Upper lobe of left lung (tissue), 6 donors: Measurements from ENCODE around the gene MEF2A. TPM values are rescaled to one million over a fixed set of nuclear protein-coding genes. Genes with fewer than 3 reads are reported as not detected.

Experiments used
- ATAC-seq, 2 donors: fragments of 200-7000 bp; cut with Tn5 transposase; one replicate each; pipeline ENCODE4 v1.9.1; 2022; ENCODE audit warnings: mild to moderate bottlenecking in 2 of 2, moderate library complexity in 2 of 2; ENCODE audit not compliant: low FRiP score in 2 of 2
- DNase-seq, 2 donors: peaks; one replicate each; pipeline ENCODE4 v3.0.0-alpha.2; 2019 to 2020
- H3K27ac ChIP-seq, 4 donors: fragments of 200-600 bp; sonication (generic); one replicate each; pipeline ENCODE4 v1.5.1; 2016 to 2019
- H3K27me3 ChIP-seq, 4 donors: fragments of 200-600 bp; sonication (generic); one replicate each; pipeline ENCODE4 v1.5.1; 2017 to 2019
- H3K36me3 ChIP-seq, 4 donors: fragments of 200-600 bp; sonication (generic); one replicate each; pipeline ENCODE4 v1.5.1; 2016 to 2019
- H3K4me1 ChIP-seq, 4 donors: fragments of 200-600 bp; sonication (generic); one replicate each; pipeline ENCODE4 v1.5.1; 2018 to 2019
- H3K4me3 ChIP-seq, 4 donors: fragments of 200-600 bp; sonication (generic); one replicate each; pipeline ENCODE4 v1.5.1; 2017 to 2019; ENCODE audit warnings: mild to moderate bottlenecking in 2 of 4, moderate library complexity in 1 of 4
- H3K9me3 ChIP-seq, 4 donors: fragments of 200-600 bp; sonication (generic); one replicate each; pipeline ENCODE4 v1.5.1; 2018 to 2019
- CTCF ChIP-seq, 6 experiments: fragments of 450-650 bp in 4 of 6; fragments of 200-600 bp in 2 of 6; sonication (generic) in 2 of 6; IDR thresholded peaks; one replicate each; pipeline ENCODE4 v1.5.1; 2016 to 2019; ENCODE audit warnings: antibody characterized with exemption in 6 of 6
- EP300 ChIP-seq, 4 donors: sonication (generic); formaldehyde crosslinking; IDR thresholded peaks; one replicate each; pipeline ENCODE4 v1.5.1; 2017; ENCODE audit warnings: antibody characterized with exemption in 4 of 4, control low read depth in 2 of 4
- POLR2A ChIP-seq, 4 donors: fragments of 450-650 bp; IDR thresholded peaks; one replicate each; pipeline ENCODE4 v1.5.1; 2016 to 2017; ENCODE audit warnings: antibody characterized with exemption in 4 of 4, mild to moderate bottlenecking in 2 of 4
- POLR2AphosphoS5 ChIP-seq, 2 donors: sonication (generic); formaldehyde crosslinking; IDR thresholded peaks; one replicate each; pipeline ENCODE4 v1.5.1; 2017; ENCODE audit warnings: antibody characterized with exemption in 2 of 2
- WGBS, 2 donors: methylation state at CpG; one replicate each; pipeline ENCODE4 v1.1.5; 2017 to 2018; 5-methylcytosine and 5-hydroxymethylcytosine counted together
- total RNA-seq, 6 donors: library from RNA; depleted of rRNA in 4 of 6; stranded (reverse); fragments of >200 nt in 4 of 6; gene quantifications; one replicate each; pipeline versions ENCODE4 v1.1.0 to v1.2.1, GENCODE V29; 2016 to 2021
- donor health status: DM: no; HTN: no; CAD: no; lungs with moderate emphysema.
- donor health status: DM: no; HTN: yes; CAD: no; lungs with severe emphysema.

The MEF2A gene
- total RNA-seq, 6 donors from 2014 or later: 54.9 to 89.1 (median 75.2) TPM

- ATAC-seq: no peak
- DNase-seq: no peak
- peaks cover 37 to 44% (median 39%) of the 10 kb centered on the region in 4 donors for H3K4me1 ChIP-seq
Measured at GRCh38 chr15:99628374-99629001, 62.7 kb downstream of the MEF2A start.

GRCh38 chr15:99630607-99631131, 64.9 kb downstream of the MEF2A start:
- Histone ChIP-seq H3K9me3 (peaks cover 0 to 2% (median 0%) of the 10 kb centered on the region in 4 donors), H3K4me3 (no peak overlapping the region), H3K27me3 (no peaks in the 10 kb centered on the region), H3K36me3 (no peaks in the 10 kb centered on the region), H3K27ac (peak overlapping the region; percentile 63 to 78 (median 74)), H3K4me1 (peaks cover 37 to 54% (median 45%) of the 10 kb centered on the region in 4 donors)
- WGBS, 2 donors: 90 to 92% methylated on average over 7 of the region's 7 CpGs
- TF ChIP-seq POLR2AphosphoS5 (IDR thresholded peaks at IDR 0.05) (no peak), EP300 (IDR thresholded peaks at IDR 0.05) (no peak), CTCF (IDR thresholded peaks at IDR 0.05) (no peak), POLR2A (IDR thresholded peaks at IDR 0.05) (no peak)
- DNase-seq: no peak
- ATAC-seq: no peak

More at GRCh38 chr15:99628374-99629001, 62.7 kb downstream of the MEF2A start:
- Histone ChIP-seq H3K4me3 (no peak overlapping the region), H3K27ac (peak overlapping the region in 1 of 4 donors; percentile 3), H3K9me3 (no peaks in the 10 kb centered on the region), H3K27me3 (no peaks in the 10 kb centered on the region), H3K36me3 (no peaks in the 10 kb centered on the region)
- TF ChIP-seq CTCF (IDR thresholded peaks at IDR 0.05): no peak
- TF ChIP-seq POLR2AphosphoS5 (IDR thresholded peaks at IDR 0.05): no peak
- no peak for TF ChIP-seq EP300 (IDR thresholded peaks at IDR 0.05)
- TF ChIP-seq POLR2A (IDR thresholded peaks at IDR 0.05): no peak

- DNase-seq: peak in 1 of 2 donors; percentile 42
- peaks cover 37 to 54% (median 45%) of the 10 kb centered on the region in 4 donors for H3K4me1 ChIP-seq
Measured at GRCh38 chr15:99631255-99631654, 65.5 kb downstream of the MEF2A start.

GRCh38 chr15:99632521-99632920, 66.7 kb downstream of the MEF2A start:
- H3K4me3 ChIP-seq: no peak overlapping the region
- H3K27me3 ChIP-seq: no peaks in the 10 kb centered on the region
- H3K27ac ChIP-seq: peak overlapping the region in 2 of 4 donors; percentile 78
- no peak for DNase-seq
- peaks cover 37 to 54% (median 44%) of the 10 kb centered on the region in 4 donors for H3K4me1 ChIP-seq
- TF ChIP-seq POLR2AphosphoS5 (IDR thresholded peaks at IDR 0.05): no peak
- no peak for TF ChIP-seq EP300 (IDR thresholded peaks at IDR 0.05)
- TF ChIP-seq CTCF (IDR thresholded peaks at IDR 0.05): no peak
- TF ChIP-seq POLR2A (IDR thresholded peaks at IDR 0.05): no peak
- 82 to 90% methylated on average over 2 of the region's 2 CpGs for WGBS, 2 donors
- no peaks in the 10 kb centered on the region for H3K36me3 ChIP-seq
- ATAC-seq: no peak
- H3K9me3 ChIP-seq: peaks cover 0 to 2% (median 0%) of the 10 kb centered on the region in 4 donors

More at GRCh38 chr15:99631255-99631654, 65.5 kb downstream of the MEF2A start:
- 12 to 17% methylated on average over 2 of the region's 2 CpGs for WGBS, 2 donors
- peaks cover 0 to 2% (median 0%) of the 10 kb centered on the region in 4 donors for H3K9me3 ChIP-seq
- H3K27me3 ChIP-seq: no peaks in the 10 kb centered on the region
- TF ChIP-seq CTCF (IDR thresholded peaks at IDR 0.05) (no peak), EP300 (IDR thresholded peaks at IDR 0.05) (peak in 1 of 4 donors; percentile 45)
- no peak overlapping the region for H3K4me3 ChIP-seq
- peak overlapping the region; percentile 63 to 78 (median 74) for H3K27ac ChIP-seq
- ATAC-seq: peak; percentile 69 to 90
- H3K36me3 ChIP-seq: no peaks in the 10 kb centered on the region
